ENCODE data around the gene CFAP20DC. TPM values are rescaled to one million over a fixed set of nuclear protein-coding genes. Genes with fewer than 3 reads are reported as not detected.

Gene CFAP20DC
- total and polyA plus RNA-seq, 2 of the 4 experiments (the other 2 are of a cell fraction) = 1.2 to 1.6 TPM

GRCh38 chr3:58996730-58997129 lies 53.1 kb downstream of the CFAP20DC start (continued):
- TF ChIP-seq CHD1 (IDR thresholded peaks at IDR 0.05; ENCODE audit: low read depth, low read length) (no peak), MAFK (IDR thresholded peaks at IDR 0.05; ENCODE audit: low read depth, low read length) (no peak), POLR2A (IDR thresholded peaks at IDR 0.05; ENCODE audit: low read depth, low read length) (no peak), RCOR1 (IDR thresholded peaks at IDR 0.05; ENCODE audit: insufficient replicate concordance, low read length) (no peak), MXI1 (IDR thresholded peaks at IDR 0.05; ENCODE audit: borderline replicate concordance, low read depth, low read length) (no peak)

- peak overlapping the region; percentile 31; the same call in 1 of the 3 replicates for H2BK15ac ChIP-seq (ENCODE audit: low read depth, low read length)
- no peaks in the 10 kb centered on the region for H4K20me1 ChIP-seq (ENCODE audit: insufficient read depth, low read length)
- H3K27me3 ChIP-seq (ENCODE audit: control insufficient read depth, insufficient read depth, low read length) = no peaks in the 10 kb centered on the region
- H3K4me2 ChIP-seq (ENCODE audit: low read depth, low read length) = peak overlapping the region; percentile 91; the same call in 1 of the 2 replicates
- TF ChIP-seq MAZ (IDR thresholded peaks at IDR 0.05; ENCODE audit: borderline replicate concordance, low read depth, low read length) (no peak), RCOR1 (IDR thresholded peaks at IDR 0.05; ENCODE audit: insufficient replicate concordance, low read length) (no peak), MAFK (IDR thresholded peaks at IDR 0.05; ENCODE audit: low read depth, low read length) (no peak), CTCF (conservative IDR thresholded peaks at IDR 0.05; ENCODE audit: low read depth, low read length) (peak; percentile 85), RAD21 (IDR thresholded peaks at IDR 0.05; ENCODE audit: low read length) (peak; percentile 82), CHD1 (IDR thresholded peaks at IDR 0.05; ENCODE audit: low read depth, low read length) (no peak), SMC3 (IDR thresholded peaks at IDR 0.05; ENCODE audit: low read depth, low read length) (peak; percentile 78)
- peak overlapping the region; percentile 97; the same call in 1 of the 2 replicates for H3K18ac ChIP-seq (ENCODE audit: low read depth, low read length)
- no peaks in the 10 kb centered on the region for H3K36me3 ChIP-seq (ENCODE audit: control insufficient read depth, insufficient read depth, low read length)
- H3K4ac ChIP-seq (ENCODE audit: low read depth, low read length) = peak overlapping the region; percentile 71; the same call in 1 of the 2 replicates
- peak overlapping the region in 1 of 2 experiments; percentile 96; a peak in 2 of 4 replicates for H4K8ac ChIP-seq (ENCODE audit: low read depth in 2 of 2, low read length in 2 of 2)
- peak overlapping the region; percentile 79 for H2BK5ac ChIP-seq (ENCODE audit: low read depth, low read length, poor library complexity, severe bottlenecking)
- peak overlapping the region; percentile 92; the same call in 1 of the 2 replicates for H4K5ac ChIP-seq (ENCODE audit: low read depth, low read length)
- no TSS peak for BruUV-seq (replicated peaks)
- peak overlapping the region; percentile 86 for H4K91ac ChIP-seq (ENCODE audit: insufficient read depth, low read depth, low read length)
- ChIA-PET POLR2A (ENCODE audit: unreplicated experiment) (no interaction called here), CTCF (interaction anchor here (0.6 to 1.6 kb wide), 10 partner anchors 35 to 428 kb away, joined by 3 to 10 read pairs (median 3); no protein-coding TSS in a partner anchor)
- peak overlapping the region; percentile 86; the same call in 1 of the 2 replicates for H3K14ac ChIP-seq (replicated peaks; ENCODE audit: low read depth, low read length)
- WGBS, 2 experiments (ENCODE audit: extremely low coverage in 2 of 2, insufficient read length in 1 of 2) = no CpG with 5 or more reads among the region's 6 CpGs
- H3K56ac ChIP-seq (ENCODE audit: extremely low read depth, insufficient read depth, low read length) = no peak overlapping the region
- no peak overlapping the region for H3K23ac ChIP-seq (ENCODE audit: low read depth, low read length)
- H3K27ac ChIP-seq (ENCODE audit: insufficient read depth, low read length) = no peak overlapping the region
- peak overlapping the region; percentile 42; the same call in 1 of the 2 replicates for H3K9ac ChIP-seq (ENCODE audit: low read depth, low read length)
- intact Hi-C loops (cut with micrococcal nuclease) = loop anchor here (1.0 to 10.0 kb wide), 8 partner anchors 57 to 862 kb away; no protein-coding TSS in a partner anchor
- ATAC-seq (ENCODE audit: low read depth) = peak; percentile 30; the same call in 1 of the 2 replicates
- H2AK9ac ChIP-seq (replicated peaks; ENCODE audit: low read depth, low read length, poor library complexity) = no peak overlapping the region
- no peaks in the 10 kb centered on the region for H3K79me1 ChIP-seq (ENCODE audit: low read depth in 1 of 2, low read length in 2 of 2)
- H2BK120ac ChIP-seq (ENCODE audit: low read depth, low read length) = peak overlapping the region; percentile 71
- peak overlapping the region; percentile 36 for H2AFZ ChIP-seq (replicated peaks; ENCODE audit: low read length, poor library complexity)
- H3K9me3 ChIP-seq (ENCODE audit: control insufficient read depth, insufficient read depth, low read length) = no peaks in the 10 kb centered on the region
- no peak overlapping the region for H3K4me3 ChIP-seq (ENCODE audit: insufficient read depth, low read depth, low read length)
- H3K9me1 ChIP-seq (ENCODE audit: insufficient read depth, low read length) = peaks cover 9% of the 10 kb centered on the region; the same call in 1 of the 2 replicates
- in situ Hi-C loops (cut with MboI; ENCODE audit: low sequenced_read_pairs) = loop anchor here (10.0 to 25.0 kb wide), 4 partner anchors 210 to 817 kb away; no protein-coding TSS in a partner anchor
- peak; percentile 79 for DNase-seq
- no peak overlapping the region for H2AK5ac ChIP-seq (ENCODE audit: low read depth, low read length)
- dilution Hi-C loops (cut with HindIII; ENCODE audit: low sequenced_read_pairs, unreplicated experiment) = no loop called here
- peaks cover 16% of the 10 kb centered on the region for H3K4me1 ChIP-seq (ENCODE audit: control insufficient read depth, insufficient read depth, low read length)
- peak overlapping the region; percentile 96; the same call in 1 of the 2 replicates for H2BK20ac ChIP-seq (ENCODE audit: low read depth, low read length)
Measured at GRCh38 chr3:58994746-58995330, 55.0 kb downstream of the CFAP20DC start.
